ENCODE measurements around the gene INPP5A. TPM values are rescaled to one million over a fixed set of nuclear protein-coding genes. Genes with fewer than 3 reads are reported as not detected.
"Not testable (repeated sequence)": the region's sequence is repeated elsewhere in the genome, so short reads cannot be mapped to it uniquely, and the experiment has no call there.

The INPP5A gene, protein sequence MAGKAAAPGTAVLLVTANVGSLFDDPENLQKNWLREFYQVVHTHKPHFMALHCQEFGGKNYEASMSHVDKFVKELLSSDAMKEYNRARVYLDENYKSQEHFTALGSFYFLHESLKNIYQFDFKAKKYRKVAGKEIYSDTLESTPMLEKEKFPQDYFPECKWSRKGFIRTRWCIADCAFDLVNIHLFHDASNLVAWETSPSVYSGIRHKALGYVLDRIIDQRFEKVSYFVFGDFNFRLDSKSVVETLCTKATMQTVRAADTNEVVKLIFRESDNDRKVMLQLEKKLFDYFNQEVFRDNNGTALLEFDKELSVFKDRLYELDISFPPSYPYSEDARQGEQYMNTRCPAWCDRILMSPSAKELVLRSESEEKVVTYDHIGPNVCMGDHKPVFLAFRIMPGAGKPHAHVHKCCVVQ
- 35.0 and 36.4 TPM in 2 replicates for total RNA-seq
- long read RNA-seq, partial matches to known transcripts: 5 of 7 reads
- long read RNA-seq, other reads (novel, unspliced or antisense): 2 of 7 reads

DNA sequence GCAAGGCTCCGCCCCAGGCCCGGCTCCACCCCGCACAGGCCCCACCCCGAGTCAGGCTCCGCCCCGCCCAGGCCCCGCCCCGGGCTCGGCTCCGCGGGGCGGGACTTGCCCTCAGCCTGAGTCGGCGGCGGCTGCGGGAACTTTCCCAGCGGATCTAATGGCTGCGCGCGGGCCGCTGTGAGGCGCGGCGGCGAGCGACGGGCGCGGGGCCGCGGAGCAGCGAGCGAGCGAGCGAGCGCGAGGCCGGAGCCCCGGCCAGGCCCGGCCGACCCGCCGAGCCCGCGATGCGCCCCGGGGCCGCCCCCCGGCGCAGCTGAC lies at the start of gene INPP5A:
INPP5A (plus strand) TSS at position 104 of the 318 bp plus-strand sequence. CDS start 310 bp downstream, outside the sequence.
- Mint-ChIP-seq H3K36me3 (ENCODE audit: unreplicated experiment) (no peaks in the 10 kb centered on the region), H3K4me3 (ENCODE audit: unreplicated experiment) (peak within 1 kb of the TSS; percentile 83), H3K27ac (ENCODE audit: unreplicated experiment) (peak within 1 kb of the TSS; percentile 90), H3K9me3 (ENCODE audit: unreplicated experiment) (no peaks in the 10 kb centered on the region), H3K4me1 (ENCODE audit: unreplicated experiment) (peaks cover 75% of the 10 kb centered on the region), H3K27me3 (ENCODE audit: unreplicated experiment) (no peaks in the 10 kb centered on the region)
- DNase-seq (ENCODE audit: extremely low spot score, unreplicated experiment): no peak
- TF ChIP-seq, protein P1, sequence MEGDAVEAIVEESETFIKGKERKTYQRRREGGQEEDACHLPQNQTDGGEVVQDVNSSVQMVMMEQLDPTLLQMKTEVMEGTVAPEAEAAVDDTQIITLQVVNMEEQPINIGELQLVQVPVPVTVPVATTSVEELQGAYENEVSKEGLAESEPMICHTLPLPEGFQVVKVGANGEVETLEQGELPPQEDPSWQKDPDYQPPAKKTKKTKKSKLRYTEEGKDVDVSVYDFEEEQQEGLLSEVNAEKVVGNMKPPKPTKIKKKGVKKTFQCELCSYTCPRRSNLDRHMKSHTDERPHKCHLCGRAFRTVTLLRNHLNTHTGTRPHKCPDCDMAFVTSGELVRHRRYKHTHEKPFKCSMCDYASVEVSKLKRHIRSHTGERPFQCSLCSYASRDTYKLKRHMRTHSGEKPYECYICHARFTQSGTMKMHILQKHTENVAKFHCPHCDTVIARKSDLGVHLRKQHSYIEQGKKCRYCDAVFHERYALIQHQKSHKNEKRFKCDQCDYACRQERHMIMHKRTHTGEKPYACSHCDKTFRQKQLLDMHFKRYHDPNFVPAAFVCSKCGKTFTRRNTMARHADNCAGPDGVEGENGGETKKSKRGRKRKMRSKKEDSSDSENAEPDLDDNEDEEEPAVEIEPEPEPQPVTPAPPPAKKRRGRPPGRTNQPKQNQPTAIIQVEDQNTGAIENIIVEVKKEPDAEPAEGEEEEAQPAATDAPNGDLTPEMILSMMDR (IDR thresholded peaks at IDR 0.05): no peak

DNA sequence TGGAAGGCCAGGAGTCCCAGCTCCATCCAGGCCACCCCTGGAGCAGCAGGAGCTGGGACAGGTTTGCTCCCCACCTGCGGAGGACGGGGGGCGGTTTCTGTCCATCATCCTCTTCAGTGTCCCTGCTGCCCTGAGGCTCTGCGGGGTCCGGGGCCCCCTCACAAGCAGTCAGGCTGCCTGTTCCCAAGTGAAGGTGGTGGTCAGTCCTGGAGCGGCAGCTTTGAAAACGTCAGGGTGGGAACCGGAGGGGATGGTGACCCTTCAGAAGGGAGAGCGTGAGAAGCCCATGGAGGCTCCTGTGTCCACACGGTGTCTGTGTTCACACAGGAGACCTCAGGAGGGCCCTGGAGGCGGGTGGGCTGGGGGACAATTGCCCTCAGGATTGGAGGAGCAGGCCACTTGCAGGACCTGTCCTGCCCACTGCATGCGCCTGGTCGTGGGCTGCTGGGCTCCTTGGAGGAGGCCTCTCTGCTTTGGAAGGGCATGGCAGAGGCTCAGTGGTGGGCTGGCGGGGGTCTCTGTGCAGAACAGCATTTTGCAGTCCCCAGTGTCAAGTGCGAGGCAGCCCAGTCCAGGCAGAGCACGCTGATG lies 49.3 kb upstream of the INPP5A start:
- TF ChIP-seq, protein P1 (IDR thresholded peaks at IDR 0.05): no peak
- Mint-ChIP-seq H3K27me3 (ENCODE audit: unreplicated experiment) (peaks cover 7% of the 10 kb centered on the region), H3K4me1 (ENCODE audit: unreplicated experiment) (peaks cover 28% of the 10 kb centered on the region), H3K36me3 (ENCODE audit: unreplicated experiment) (no peaks in the 10 kb centered on the region), H3K4me3 (ENCODE audit: unreplicated experiment) (no peak overlapping the region), H3K27ac (ENCODE audit: unreplicated experiment) (no peak overlapping the region), H3K9me3 (ENCODE audit: unreplicated experiment) (no peaks in the 10 kb centered on the region)
- no peak for DNase-seq (ENCODE audit: extremely low spot score, unreplicated experiment)

DNA sequence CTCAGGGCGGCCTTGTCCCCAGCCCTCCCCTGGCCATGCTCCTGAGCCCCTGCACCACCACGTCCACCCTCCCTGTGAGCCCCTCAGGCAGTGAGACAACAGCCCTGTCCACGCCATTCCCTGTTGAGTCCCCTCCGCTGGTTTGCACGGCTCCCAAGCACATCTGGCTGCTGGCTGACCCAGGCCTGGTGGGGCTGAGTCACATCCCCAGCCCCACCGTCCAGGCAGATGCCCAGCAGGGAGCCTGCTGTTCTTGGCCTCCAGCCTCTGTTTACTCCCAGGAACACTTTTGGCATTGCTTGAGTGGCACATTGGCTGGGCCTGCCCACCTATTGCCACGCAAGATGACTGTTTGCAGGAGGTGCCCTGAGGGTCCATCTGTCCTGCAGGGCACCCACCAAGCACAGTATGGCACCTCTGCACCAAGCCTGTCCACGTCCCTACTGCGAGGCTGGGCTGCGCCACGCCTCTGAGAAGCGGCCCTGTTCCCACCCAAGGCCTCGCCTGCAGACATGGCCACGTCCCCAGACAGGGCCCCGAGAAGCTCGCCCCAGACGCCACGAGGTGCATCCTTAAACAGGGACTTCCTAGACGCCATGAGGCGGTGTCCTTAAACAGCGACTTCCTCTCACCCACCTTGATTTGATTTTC lies 48.4 kb upstream of the INPP5A start:
- peak overlapping the region; percentile 56 for H3K27ac Mint-ChIP-seq (ENCODE audit: unreplicated experiment)
- TF ChIP-seq, protein P1 (IDR thresholded peaks at IDR 0.05): no peak
- peak; percentile 92 for DNase-seq (ENCODE audit: extremely low spot score, unreplicated experiment)
- peaks cover 7% of the 10 kb centered on the region for H3K27me3 Mint-ChIP-seq (ENCODE audit: unreplicated experiment)
- no peaks in the 10 kb centered on the region for H3K36me3 Mint-ChIP-seq (ENCODE audit: unreplicated experiment)
- peaks cover 29% of the 10 kb centered on the region for H3K4me1 Mint-ChIP-seq (ENCODE audit: unreplicated experiment)
- no peaks in the 10 kb centered on the region for H3K9me3 Mint-ChIP-seq (ENCODE audit: unreplicated experiment)
- no peak overlapping the region for H3K4me3 Mint-ChIP-seq (ENCODE audit: unreplicated experiment)

DNA sequence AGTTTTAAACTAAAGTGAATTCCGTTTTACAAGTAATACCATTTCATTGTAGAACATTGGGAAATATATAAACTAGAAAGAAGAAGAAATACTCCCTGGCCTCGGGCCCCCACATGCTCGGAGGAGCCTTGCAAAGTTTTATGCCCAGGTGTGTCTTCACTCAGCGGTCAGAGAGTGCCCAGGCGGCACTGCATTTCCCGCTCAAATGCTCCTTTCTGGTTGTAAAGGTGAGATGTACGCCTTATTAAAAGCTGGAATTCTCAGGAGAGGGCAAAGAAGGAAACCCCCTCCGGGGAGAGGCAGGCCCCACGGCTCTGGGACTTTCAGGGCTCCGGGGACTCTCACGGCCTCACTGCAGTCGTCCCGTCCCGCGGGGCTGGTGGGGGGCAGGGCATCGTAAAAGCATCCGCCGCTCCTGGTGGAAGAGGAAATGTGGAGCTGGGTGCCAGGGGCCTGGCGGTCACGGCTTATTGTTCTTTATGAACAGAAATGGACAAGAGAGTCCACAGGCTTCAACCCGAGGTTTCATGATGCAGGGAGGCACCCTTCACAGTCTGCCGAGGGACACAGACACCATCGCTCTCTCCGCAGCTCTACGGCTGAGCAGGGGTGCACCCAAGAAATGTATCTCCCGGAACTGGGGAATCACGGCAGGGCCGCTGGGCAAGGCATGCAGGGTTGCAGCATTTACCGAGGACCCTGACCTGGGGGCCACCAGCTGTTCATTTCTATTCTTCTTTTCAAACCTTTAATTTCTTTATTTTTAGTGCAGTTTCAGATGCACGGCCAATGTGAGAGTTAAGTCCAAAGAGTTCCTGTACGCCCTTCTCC lies 47.7 kb upstream of the INPP5A start:
- Mint-ChIP-seq H3K4me3 (ENCODE audit: unreplicated experiment) (no peak overlapping the region), H3K4me1 (ENCODE audit: unreplicated experiment) (peaks cover 34% of the 10 kb centered on the region), H3K36me3 (ENCODE audit: unreplicated experiment) (no peaks in the 10 kb centered on the region), H3K9me3 (ENCODE audit: unreplicated experiment) (no peaks in the 10 kb centered on the region), H3K27me3 (ENCODE audit: unreplicated experiment) (peaks cover 7% of the 10 kb centered on the region), H3K27ac (ENCODE audit: unreplicated experiment) (peak overlapping the region; percentile 56)
- TF ChIP-seq, protein P1 (IDR thresholded peaks at IDR 0.05): no peak
- DNase-seq (ENCODE audit: extremely low spot score, unreplicated experiment): no peak

DNA sequence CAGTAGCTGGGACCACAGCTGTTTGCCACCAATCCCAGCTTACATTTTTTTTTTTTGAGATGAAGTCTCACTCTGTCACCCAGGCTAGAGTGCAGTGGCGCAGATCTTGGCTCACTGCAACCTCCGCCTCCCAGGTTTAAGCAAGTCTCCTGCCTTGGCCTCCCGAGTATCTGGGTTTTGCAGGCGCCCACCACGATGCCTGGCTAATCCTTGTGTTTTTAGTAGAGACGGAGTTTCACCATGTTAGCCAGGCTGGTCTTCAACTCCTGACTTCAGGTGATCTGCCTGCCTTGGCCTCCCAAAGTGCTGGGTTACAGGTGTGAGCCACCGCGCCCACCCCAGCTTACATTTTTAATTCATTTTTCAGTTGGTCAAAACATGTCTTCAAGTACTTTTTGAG lies 46.1 kb upstream of the INPP5A start:
- H3K9me3 Mint-ChIP-seq (ENCODE audit: unreplicated experiment); H3K36me3 Mint-ChIP-seq (ENCODE audit: unreplicated experiment); DNase-seq (ENCODE audit: extremely low spot score, unreplicated experiment); H3K27ac Mint-ChIP-seq (ENCODE audit: unreplicated experiment); H3K4me3 Mint-ChIP-seq (ENCODE audit: unreplicated experiment); H3K27me3 Mint-ChIP-seq (ENCODE audit: unreplicated experiment): not testable (repeated sequence)
- H3K4me1 Mint-ChIP-seq (ENCODE audit: unreplicated experiment): peaks cover 46% of the 10 kb centered on the region

Measured in osteocyte (in vitro differentiated cells).